CD4-positive, alpha-beta T cell treated with Interleukin-17A for 1 hour (primary cell): ENCODE measurements around the gene PEX3.
"Not testable (repeated sequence)": the region's sequence is repeated elsewhere in the genome, so short reads cannot be mapped to it uniquely, and the experiment has no call there.

Experiments used
- DNase-seq: peaks from one replicate; pipeline ENCODE4 v3.0.0-alpha.2; 2020

The PEX3 gene, protein sequence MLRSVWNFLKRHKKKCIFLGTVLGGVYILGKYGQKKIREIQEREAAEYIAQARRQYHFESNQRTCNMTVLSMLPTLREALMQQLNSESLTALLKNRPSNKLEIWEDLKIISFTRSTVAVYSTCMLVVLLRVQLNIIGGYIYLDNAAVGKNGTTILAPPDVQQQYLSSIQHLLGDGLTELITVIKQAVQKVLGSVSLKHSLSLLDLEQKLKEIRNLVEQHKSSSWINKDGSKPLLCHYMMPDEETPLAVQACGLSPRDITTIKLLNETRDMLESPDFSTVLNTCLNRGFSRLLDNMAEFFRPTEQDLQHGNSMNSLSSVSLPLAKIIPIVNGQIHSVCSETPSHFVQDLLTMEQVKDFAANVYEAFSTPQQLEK

DNA sequence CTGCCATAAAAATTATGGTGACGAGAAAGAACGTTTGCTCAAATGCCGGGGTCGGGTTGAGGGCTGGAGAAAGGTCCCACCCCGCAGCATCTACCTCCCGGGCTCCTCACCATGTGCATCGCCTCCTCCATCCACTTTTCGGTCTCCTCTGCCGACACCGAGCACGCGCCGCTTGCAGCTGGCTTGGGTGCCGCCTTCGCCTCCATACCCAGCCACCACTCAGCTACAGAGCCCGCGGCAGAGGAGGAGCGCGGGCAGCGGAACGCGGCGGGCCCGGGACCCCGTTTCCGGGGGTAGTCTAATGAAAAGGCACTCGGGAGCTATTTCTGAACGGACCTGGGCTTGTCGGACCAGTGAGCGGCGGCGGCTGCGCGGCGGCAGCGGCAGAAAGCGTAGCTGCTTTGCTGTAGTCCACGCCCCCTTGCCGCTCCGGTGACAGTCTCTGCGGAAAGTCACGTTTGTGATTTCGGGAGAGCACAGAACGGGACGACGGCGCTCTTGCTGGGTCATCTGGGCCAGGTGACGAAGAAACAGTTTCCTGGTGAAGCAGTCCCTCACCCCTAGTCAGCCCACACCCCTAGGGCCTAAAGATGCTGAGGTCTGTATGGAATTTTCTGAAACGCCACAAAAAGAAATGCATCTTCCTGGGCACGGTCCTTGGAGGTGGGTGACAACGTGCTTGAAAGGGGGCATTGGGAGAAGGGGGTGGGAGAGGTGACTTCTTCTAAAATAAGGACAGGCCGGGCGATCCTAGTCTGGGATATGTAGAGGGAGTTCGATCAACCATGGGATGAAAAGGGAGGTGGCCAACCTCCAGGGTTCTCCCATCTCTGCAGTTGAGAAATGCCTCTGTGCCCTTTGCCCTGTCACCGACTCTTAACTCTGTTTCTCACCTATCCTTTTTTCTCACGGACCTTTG lies at the start of gene PEX3, which contains the start of gene ADAT2:
Gene PEX3, plus strand, starts transcription at position 353 of the 919 bp plus-strand sequence. Its CDS starts 238 bp downstream, at position 591.
Gene ADAT2, minus strand, starts transcription at position 243 of the 919 bp plus-strand sequence. Its CDS starts 37 bp downstream, at position 206.
- peak; percentile 94 for DNase-seq

DNA sequence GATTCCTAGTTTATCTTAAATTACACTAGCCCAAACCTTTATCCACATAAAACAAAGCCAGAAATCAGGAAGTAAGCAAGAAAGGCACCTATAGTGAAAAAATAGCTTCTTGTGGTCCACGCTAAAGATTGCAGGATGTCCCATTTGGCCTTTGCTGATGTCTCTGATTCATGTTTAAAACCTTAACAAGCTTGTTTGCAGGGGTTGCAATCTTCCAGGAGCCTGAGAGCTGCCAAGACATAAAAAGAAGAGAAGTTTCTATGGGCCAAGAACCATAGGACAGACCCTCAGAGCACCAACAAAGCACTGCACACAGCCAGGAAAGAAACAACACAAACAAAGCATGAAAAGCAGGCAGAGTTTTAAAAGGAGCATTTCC lies 49.5 kb upstream of the PEX3 start:
- no peak for DNase-seq

DNA sequence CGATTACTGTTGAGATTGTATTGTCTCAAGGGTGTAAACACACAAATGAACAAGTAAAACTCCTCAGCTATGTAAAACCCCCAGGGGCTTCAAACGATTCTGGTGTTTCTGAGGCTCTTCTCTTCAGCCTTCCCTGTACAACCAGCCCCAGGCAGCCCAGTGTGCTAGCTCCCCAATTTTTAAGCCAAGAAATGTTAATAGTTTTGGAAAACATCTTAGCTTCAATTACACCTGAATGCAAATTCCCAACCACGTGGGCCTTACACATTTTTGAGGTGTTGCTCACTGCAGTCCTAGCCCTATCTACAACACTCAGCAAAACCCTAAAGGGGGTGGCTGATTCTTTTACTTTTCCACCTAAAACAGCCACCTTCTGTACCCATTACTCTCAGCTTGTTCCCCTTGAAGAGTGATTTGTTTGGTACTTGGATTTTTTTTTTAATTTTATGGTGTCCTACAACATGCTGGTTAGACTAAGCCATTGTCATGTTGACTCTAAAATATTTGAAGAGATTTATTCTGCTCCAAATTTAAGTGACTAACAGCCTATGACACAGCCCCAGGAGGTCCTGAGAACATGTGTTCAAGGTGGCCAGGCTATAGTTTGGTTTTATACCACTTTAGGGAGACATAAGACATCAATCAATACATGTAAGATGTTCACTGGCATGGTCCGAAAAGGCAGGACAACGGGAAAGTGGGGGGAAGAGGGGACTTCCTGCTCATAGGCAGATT lies 48.8 kb upstream of the PEX3 start:
- no peak for DNase-seq

DNA sequence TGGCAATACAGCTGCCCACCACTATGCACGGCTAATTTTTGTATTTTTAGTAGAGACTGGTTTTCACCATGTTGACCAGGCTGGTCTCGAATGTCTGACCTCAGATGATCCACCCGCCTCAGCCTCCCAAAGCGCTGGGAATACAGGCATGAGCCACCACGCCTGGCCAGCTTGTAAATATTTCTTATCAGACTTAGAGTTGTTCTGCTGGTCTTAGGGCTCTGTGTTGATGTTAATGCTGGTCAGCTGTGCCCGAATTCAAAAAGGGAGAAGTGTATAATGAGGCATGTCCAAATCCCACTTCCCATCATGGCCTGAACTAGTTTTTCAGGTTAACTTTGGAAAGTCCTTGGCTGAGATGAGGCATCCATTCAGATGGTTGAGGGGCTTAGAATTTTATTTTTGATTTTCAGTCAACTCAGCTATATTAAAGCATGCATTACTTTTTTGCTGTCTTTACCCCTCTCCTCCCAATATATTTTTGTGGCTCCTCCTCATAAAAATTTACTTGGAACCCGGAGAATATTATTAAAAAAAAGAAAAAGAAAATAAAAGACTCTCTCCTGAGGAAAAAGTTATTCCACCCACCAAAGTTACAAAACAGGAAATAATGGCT lies 47.8 kb upstream of the PEX3 start:
- DNase-seq = no peak

DNA sequence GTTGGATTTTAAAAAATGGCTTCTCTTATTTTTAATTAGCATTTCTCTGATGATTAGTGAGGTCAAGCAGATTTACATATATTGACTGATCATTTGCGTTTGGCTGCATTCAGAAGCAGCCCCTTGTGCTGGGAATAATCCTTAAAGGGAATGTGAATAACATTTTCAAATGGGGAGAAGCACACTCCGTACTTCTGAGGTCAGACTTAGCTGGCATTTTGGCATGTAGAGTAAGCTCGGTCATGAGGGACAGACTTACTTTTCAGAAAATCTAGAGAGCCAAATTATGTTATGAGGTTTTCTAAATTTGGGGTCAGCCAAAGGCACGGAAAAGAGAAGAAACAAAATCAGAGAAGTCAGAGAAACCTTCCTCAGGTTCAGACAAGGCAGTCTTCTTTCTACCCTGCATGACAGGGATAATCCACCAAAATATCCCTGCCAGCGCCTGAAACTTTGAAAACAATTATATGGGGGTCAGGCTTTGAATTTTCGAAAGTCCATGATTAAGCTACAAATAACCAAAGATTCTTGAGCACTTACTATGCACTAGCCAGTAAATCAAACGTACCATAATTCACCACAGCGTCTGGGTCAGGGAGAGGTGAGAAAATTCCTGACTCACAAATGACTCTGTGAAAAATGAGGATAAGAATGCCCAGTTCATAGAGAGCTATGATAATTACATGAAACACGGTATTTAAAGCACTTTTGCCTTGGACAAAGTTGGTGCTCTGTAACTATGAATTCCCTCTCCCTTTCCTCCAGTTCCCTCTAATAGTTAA lies 45.0 kb upstream of the PEX3 start:
- DNase-seq = no peak

DNA sequence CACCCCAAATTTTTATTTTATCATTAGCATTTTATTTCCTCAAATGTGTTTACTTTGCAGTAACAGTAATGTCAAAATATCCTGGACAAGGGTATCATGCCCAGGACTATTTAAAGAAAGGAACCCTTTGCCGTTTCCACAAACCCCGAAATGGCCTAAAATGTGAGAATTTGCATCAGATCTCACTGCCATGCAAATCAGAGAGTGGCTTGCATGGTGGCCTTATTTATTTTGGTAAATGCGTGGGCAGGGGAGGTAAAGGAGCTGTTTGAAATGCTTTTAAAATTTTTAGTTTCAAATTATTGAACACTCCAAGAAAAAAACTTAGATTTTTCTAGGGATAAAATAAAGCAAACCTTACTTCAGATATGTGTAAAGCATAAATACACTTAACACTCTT lies 43.9 kb upstream of the PEX3 start:
- DNase-seq = no peak

DNA sequence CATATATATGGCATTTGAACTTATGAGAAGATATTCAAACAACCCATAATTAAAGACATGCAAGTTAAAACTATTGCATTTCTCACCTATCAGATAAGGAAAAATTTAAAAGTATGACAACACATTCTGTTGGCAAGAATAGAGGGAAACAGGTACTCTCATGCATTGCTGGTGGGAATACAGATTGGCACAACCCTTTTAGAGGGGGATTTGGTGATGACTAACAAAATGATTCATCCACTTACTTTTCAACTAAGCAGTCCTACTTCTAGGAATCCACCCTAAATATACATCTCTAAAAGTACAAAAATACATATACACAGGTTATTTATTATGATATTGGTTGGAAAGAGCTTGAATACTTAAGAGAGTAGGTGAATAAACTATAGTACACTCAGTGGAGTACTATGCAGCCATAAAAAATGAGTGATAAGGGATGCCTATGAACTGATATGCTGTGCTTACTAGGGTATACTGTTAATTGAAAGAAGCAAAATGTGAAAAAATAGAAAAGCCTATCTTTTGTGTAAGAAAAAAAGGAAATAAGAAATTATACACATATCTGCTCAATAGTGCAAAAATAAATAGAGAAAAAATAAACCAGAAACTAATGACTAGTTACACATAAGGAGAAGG lies 42.3 kb upstream of the PEX3 start:
- DNase-seq = no peak

DNA sequence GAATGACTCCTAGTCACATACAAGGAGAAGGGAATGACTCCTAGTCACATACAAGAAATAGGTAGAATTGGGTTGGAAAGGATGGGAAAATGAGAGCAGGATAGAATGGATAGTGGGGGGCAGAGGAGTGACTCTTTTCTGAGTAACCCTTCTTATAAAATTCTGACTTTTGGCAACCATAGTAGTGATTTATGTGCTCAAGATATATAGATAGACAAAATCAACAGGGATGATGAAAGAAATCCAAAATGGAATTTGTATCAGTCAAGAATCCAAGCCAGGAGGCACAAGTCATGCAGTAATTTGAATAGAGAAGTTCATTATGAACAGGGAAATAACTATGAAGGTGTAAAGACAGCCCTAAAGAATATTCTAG lies 41.8 kb upstream of the PEX3 start:
- no peak for DNase-seq

DNA sequence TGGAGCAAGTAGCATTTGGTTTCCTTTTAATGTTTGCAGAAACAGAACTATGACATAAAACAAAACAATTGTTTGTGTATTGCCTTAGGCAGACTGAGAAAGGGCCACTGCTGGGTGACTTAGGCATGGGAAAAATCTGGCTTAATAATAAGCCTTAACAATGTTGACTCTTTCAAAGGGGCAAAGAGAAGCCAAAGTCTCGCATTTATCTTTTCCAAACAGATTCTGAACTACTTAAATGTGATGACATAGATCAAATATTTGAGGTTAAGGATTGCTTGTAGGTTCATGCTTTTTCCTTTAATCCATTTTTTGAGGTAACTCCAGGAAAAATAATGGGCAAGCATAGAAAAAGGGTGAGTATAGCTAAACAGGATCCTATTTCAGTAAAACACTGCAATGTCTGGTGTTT lies 39.7 kb upstream of the PEX3 start:
- DNase-seq = no peak

DNA sequence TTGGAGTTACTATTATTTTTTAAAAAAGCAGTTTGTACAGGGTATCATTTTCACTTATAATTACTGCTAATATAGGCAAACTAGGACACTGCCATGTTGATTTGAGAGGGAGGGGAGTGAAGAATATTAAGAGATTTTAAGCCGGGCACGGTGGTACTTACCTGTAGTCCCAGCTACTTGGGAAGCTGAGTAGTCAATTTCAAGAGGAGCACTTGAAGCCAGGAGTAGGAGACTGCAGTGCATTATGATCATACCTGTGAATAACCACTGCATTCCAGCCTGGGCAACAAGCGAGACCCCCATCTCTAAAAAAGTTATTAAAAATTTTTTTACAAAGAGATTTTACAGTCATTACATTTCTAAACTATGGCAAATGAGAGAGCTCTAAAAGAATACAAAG lies 35.8 kb upstream of the PEX3 start:
- no peak for DNase-seq

DNA sequence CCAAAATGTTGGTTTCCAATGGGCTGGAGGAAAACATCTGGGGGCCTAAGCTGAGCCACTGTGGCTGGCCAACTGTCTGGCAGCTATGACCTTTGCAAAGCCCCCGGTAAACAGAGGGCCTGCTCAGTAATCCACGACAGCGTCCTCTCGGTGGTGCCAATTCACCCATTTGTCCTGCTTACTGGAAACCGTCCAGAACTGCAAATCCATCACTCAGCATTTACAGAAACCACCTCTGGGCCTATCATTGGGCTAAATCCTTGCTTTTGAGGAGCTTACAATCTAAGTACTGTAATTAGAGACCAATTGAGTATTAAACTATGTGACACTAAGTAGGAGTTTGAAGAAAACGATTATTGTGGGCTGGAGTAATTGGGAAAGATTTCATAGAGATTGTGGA lies 31.1 kb upstream of the PEX3 start:
- DNase-seq = no peak

DNA sequence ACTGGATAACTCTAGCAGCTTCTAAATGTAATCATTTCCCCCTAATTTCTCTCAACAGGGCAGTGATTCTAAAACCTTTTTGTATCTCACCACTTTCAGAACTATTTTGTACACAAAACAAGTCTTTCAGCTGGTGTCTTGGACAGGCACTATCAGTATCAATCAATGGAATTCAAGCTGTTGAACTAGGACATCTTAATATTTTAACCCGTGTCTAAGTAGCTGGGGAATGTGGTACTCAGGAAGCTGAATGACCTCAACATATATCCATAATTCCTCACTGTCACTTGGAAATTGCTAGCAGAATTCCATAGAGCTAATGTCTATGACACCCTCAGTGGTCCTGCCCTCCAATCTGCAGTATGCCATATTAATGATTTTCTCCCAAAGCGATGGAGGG lies 24.6 kb upstream of the PEX3 start:
- no peak for DNase-seq

DNA sequence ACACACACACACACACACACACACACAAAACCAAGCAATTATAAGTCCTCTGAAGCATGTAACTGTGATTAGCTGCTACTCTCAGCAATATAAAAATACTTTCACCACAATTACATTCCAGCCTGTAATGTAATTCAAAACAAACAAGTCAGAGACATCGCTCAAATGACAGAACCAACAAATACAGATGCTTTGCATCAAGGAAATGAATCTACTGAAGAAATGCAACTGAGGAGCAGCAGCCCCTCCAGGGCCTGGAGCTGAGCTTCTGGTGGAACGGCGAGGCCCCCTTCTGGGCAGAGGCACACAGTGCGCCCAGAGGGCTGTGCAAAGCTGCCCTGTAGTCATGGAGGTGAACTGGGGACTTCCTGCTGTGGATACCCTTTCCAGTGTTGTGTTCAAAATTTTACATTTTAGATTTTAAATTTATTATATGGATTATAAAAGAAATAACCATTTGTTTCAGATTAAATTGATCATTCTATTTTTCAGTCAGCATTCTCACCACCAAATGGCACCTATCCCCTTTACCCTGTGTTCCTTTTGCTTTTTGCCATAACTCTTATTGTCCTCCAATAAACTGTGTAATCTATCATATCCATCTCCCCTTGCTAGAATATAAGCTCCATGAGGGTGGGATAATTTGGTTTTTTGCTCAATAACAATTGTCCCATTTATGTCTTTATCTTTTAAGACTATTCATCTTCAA lies 23.3 kb upstream of the PEX3 start:
- peak; percentile 73 for DNase-seq

DNA sequence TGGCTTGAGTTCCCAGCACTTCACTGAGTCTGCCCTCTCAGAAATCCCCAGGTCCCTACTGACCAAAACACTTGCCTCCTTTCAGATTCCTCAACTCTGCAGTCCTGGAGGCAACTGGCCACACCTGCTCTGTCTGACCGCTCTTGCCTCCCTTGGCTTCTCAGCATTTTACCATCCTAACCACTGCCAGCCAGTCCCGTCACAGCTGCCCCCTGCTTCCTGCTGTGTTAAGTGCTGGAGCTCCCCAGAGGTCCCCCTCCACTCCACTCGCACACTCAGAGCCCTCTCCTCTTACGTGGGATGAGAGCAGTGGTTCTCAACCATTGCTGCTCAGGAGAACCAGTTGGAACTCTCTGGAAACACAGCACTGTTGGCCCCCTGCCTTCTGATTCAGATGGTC lies 20.6 kb upstream of the PEX3 start:
- DNase-seq = no peak

DNA sequence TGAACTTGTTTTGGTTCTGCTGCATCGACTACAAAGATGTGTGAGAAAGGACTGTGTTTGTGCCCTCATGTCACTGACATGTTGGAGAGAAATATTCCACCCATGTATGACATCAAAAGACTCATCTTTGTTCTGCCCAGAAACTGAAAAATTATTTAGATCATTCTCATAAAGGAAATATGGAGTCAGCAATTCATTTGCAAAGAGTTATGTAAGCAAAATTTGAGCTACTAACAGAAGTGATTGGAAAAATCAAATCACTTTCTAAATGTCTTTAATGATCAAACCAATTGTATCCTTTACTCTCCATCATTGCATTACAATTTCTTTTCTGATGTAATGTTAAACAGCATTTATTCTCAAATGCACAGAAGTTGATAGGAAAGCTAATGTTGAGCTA lies 19.4 kb upstream of the PEX3 start:
- no peak for DNase-seq

DNA sequence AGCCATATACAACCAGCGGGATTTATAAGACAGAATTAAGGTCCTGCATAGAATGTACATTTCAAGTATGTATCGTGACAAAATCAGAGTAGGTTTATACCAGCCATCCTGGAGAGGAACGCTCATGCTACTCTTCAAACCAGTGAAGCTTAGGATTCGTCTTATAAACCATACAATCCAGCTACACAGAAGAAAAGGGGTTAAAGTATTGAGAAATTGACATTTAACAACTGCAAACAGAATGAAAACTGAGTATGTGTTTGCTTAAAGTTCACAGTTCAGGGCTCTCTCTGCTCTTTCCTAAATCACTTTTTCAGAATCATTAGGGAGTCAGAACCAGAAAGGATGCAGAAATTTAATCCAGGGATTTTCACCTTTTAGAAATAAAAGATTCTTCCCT lies 18.0 kb upstream of the PEX3 start:
- DNase-seq = no peak

DNA sequence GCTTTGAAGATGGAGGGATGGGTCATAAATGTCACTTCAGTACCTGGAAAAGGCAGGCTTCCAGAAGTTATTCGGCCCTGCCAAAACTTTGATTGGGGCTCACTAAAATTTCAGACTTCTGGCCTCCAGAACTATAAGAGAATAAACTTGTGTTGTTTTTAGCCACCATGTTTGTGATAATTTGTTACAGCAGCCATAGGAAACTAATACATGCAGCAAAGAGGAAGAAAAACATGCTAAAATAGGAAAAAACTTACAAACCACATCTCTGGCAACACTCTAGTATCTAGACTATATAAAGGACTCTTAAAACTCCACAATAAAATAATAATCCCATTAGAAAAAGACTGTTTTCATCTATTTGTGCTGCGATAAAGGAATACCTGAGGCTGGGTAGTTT lies 9.6 kb upstream of the PEX3 start:
- DNase-seq = no peak

DNA sequence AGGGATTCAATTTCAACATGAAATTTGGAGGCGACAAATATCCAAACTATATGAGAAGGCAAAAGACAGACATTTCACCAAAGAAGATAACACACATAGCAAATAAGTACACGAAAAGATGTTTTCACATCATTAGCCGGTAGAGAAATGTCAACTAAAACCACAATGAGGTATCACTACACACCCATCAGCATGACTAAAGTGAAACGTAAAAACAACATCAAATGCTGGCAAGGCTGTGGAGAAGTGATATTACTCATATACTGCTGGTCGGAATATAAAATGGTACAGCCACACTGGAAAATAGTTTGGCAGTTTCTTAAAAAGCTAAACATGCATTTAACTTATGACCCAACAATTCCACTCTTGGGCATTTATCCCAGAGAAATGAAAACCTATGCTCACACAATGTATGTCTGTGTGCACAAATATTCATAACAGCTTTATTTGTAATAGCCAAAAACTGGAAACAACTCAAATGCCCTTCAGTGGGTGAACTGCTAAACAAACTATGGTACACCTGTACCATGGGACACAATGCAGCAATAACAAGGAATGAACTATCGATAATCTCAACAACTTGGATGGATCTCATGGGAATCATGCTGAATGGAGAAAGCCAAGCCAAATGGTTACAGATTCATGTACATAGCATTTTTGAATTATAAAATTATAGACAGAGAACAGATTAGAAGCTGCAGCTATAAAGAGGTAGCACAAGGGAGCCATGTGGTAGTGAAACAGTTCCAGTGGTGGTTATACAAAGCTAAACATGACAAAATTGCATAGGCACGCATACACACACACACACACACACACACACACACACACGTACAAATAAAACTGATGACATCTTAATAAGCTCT lies 8.7 kb upstream of the PEX3 start:
- peak; percentile 23 for DNase-seq

DNA sequence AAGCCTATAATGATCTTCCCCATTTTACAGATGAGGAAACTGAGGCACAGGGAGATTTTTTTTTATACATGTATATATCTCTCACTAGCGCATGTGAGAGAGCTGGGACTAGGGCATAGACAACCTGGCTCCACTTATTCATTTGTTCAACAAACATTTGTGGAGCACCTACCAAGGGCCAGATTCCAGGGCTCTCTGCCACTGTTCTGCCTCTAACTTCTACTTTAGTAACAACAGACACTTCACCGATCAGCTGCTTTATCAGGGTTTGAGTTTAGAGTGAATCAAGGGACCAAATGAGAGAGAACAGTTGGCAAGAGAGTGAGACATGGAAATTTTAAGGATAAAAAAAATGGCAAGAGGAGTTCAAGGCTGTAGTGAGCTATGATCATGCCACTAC lies 7.5 kb upstream of the PEX3 start:
- DNase-seq = no peak

DNA sequence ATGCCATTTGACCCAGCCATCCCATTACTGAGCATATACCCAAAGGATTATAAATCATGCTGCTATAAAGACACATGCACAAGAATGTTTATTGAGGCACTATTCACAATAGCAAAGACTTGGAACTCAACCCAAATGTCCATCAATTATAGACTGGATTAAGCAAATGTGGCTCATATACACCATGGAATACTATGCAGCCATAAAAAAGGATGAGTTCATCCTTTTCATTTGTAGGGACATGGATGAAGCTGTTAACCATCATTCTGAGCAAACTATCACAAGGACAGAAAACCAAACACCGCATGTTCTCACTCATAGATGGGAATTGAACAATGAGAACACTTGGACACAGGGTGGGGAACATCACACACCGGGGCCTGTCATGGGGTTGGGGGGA lies 2.7 kb upstream of the PEX3 start:
- DNase-seq = not testable (repeated sequence)
